Endothelial cell of umbilical vein (primary cell): Measurements from ENCODE around the gene JRKL. TPM values are rescaled to one million over a fixed set of nuclear protein-coding genes. Genes with fewer than 3 reads are reported as not detected.

Source experiments
- BruUV-seq: library from RNA; stranded (reverse); fragments of 400-500 nt; replicated peaks from 2 replicates; lab custom pipeline; 2021; lab: Mats Ljungman, UMichigan
- CTCF ChIA-PET: fragments of 300-600, 350-600 bp; sonication (Branson Sonifier 250); formaldehyde crosslinking; loops from one replicate; lab custom pipeline; 2021; ENCODE audit warnings: antibody characterized with exemption, inconsistent platforms; lab: Charles Lee
- POLR2A ChIA-PET: fragments of 300-600, 350-600 bp; sonication (Branson Sonifier 250); formaldehyde crosslinking; loops from one replicate; lab custom pipeline; 2021; ENCODE audit warnings: antibody characterized with exemption, inconsistent platforms; lab: Charles Lee
- DNase-seq: peaks from one replicate; pipeline ENCODE4 v3.0.0-alpha.2; 2011; ENCODE audit warnings: low read depth, low spot score
- FAIRE-seq: peaks from 2 replicates; lab custom pipeline; 2011; peaks lifted over from hg19 to GRCh38; lab: Jason Lieb, UNC
- H2AFZ ChIP-seq: 2 replicates; pipeline ENCODE4 v1.6.0; 2012; ENCODE audit warnings: low read depth, low read length, control low read depth, inconsistent platforms
- H3K27ac ChIP-seq: 2 replicates; pipeline ENCODE4 v1.5.1; 2011; ENCODE audit warnings: low read depth, mild to moderate bottlenecking, control low read depth, low read length, moderate library complexity; ENCODE audit not compliant: insufficient read depth
- H3K27me3 ChIP-seq, 2 experiments: 2 replicates each; pipeline versions ENCODE4 v1.6.0 to v1.6.1; 2011; ENCODE audit warnings: low read length in 2 of 2, mixed read lengths in 1 of 2; ENCODE audit not compliant: control insufficient read depth in 2 of 2, insufficient read depth in 2 of 2
- H3K36me3 ChIP-seq, 2 experiments: 2 replicates in 1 of 2; 3 replicates in 1 of 2; pipeline ENCODE4 v1.5.1; 2011; ENCODE audit warnings: low read length in 2 of 2, mild to moderate bottlenecking in 1 of 2, moderate library complexity in 1 of 2; ENCODE audit not compliant: control insufficient read depth in 2 of 2, insufficient read depth in 2 of 2; ENCODE audit errors: extremely low read depth in 1 of 2
- H3K4me1 ChIP-seq: 3 replicates; pipeline ENCODE4 v1.5.1; 2011; ENCODE audit warnings: mild to moderate bottlenecking, low read length; ENCODE audit not compliant: control insufficient read depth, insufficient read depth; ENCODE audit errors: extremely low read depth
- H3K4me2 ChIP-seq: 2 replicates; pipeline ENCODE4 v1.6.1; 2011; ENCODE audit warnings: low read length, control low read depth, mixed read lengths; ENCODE audit not compliant: insufficient read depth
- H3K4me3 ChIP-seq, 3 experiments: fragments of 200-600 bp in 1 of 3; sonication (generic), shearing (Covaris generic) in 1 of 3; replicated peaks in 1 of 3; 2 replicates each; pipeline ENCODE4 v1.5.1; 2011 to 2016; ENCODE audit warnings: control low read depth in 3 of 3, low read length in 3 of 3, mild to moderate bottlenecking in 2 of 3, inconsistent platforms in 1 of 3, low read depth in 1 of 3, moderate library complexity in 1 of 3; ENCODE audit not compliant: insufficient read depth in 1 of 3
- H3K79me2 ChIP-seq: 2 replicates; pipeline ENCODE4 v1.6.0; 2012; ENCODE audit warnings: low read length, inconsistent platforms; ENCODE audit not compliant: control insufficient read depth, insufficient read depth
- H3K9ac ChIP-seq: replicated peaks from 2 replicates; pipeline ENCODE3; 2011; ENCODE audit warnings: low read length, control low read depth; ENCODE audit not compliant: insufficient read depth; ENCODE audit errors: extremely low read depth
- H3K9me1 ChIP-seq: replicated peaks from 3 replicates; pipeline ENCODE4 v1.6.0; 2011; ENCODE audit warnings: mild to moderate bottlenecking, low read length; ENCODE audit not compliant: control insufficient read depth, insufficient read depth; ENCODE audit errors: extremely low read depth
- H3K9me3 ChIP-seq: replicated peaks from 2 replicates; pipeline ENCODE4 v1.5.1; 2012; ENCODE audit warnings: low read length, inconsistent platforms; ENCODE audit not compliant: control insufficient read depth, insufficient read depth
- H4K20me1 ChIP-seq: replicated peaks from 2 replicates; pipeline ENCODE3; 2011; ENCODE audit warnings: mild to moderate bottlenecking, low read length; ENCODE audit not compliant: control insufficient read depth, insufficient read depth; ENCODE audit errors: extremely low read depth
- CTCF ChIP-seq, 2 donors: IDR thresholded peaks; 1 replicate in 1 of 2; 2 replicates in 1 of 2; pipeline ENCODE4 v1.5.1; 2011; ENCODE audit warnings: low read length in 2 of 2, mild to moderate bottlenecking in 2 of 2, moderate library complexity in 2 of 2, control low read depth in 1 of 2, inconsistent platforms in 1 of 2, low read depth in 1 of 2; ENCODE audit not compliant: insufficient read depth in 1 of 2; ENCODE audit errors: extremely low read depth in 1 of 2
- EZH2 ChIP-seq: IDR thresholded peaks from 2 replicates; pipeline ENCODE4 v1.6.1; 2012; ENCODE audit warnings: borderline replicate concordance, low read depth, mild to moderate bottlenecking, moderate library complexity, low read length, inconsistent platforms; ENCODE audit not compliant: severe bottlenecking
- FOS ChIP-seq: IDR thresholded peaks from 2 replicates; pipeline ENCODE4 v1.6.1; 2011; ENCODE audit warnings: mild to moderate bottlenecking, low read length, moderate library complexity, borderline replicate concordance; ENCODE audit not compliant: insufficient read depth
- GATA2 ChIP-seq: IDR thresholded peaks from 2 replicates; pipeline ENCODE4 v1.7.0; 2011; ENCODE audit warnings: low read depth, mild to moderate bottlenecking, moderate library complexity, mixed read lengths, low read length; ENCODE audit not compliant: insufficient read length, insufficient read depth
- JUN ChIP-seq: IDR thresholded peaks from 2 replicates; pipeline ENCODE4 v1.6.1; 2011; ENCODE audit warnings: borderline replicate concordance, low read depth; ENCODE audit not compliant: insufficient read length, insufficient read depth
- MAX ChIP-seq: IDR thresholded peaks from 2 replicates; pipeline ENCODE4 v1.6.1; 2011; ENCODE audit not compliant: insufficient read depth, insufficient read length
- MYC ChIP-seq: IDR thresholded peaks from one replicate; pipeline ENCODE4 v1.6.1; 2011; ENCODE audit warnings: mild to moderate bottlenecking, low read depth, low read length
- POLR2A ChIP-seq: IDR thresholded peaks from 2 replicates; pipeline ENCODE4 v1.6.1; 2012; ENCODE audit warnings: low read depth, mild to moderate bottlenecking, control low read depth, low read length
- POLR2AphosphoS5 ChIP-seq: IDR thresholded peaks from 2 replicates; pipeline ENCODE4 v1.6.1; 2012; ENCODE audit warnings: low read depth, mild to moderate bottlenecking, control low read depth, low read length, moderate library complexity; ENCODE audit not compliant: insufficient read depth
- dilution Hi-C: fragments of 300-500 bp; cut with MboI; formaldehyde crosslinking; loops from one replicate; pipeline ENCODE4 v1.15.0; 2019; ENCODE audit warnings: low sequenced_read_pairs; ENCODE audit not compliant: extremely low pct_ligation_motif_present
- intact Hi-C: fragments of 100-400 bp; cut with micrococcal nuclease; formaldehyde crosslinking; loops from one replicate; pipeline ENCODE4 v1.10.0; 2022
- polyA plus RNA-seq, 4 experiments: library from polyadenylated mRNA; depleted of rRNA in 3 of 4; stranded (reverse) in 3 of 4; unstranded in 1 of 4; fragments of >200 nt; gene quantifications; 2 replicates each; pipeline versions ENCODE4 v1.2.1 to v1.2.3, GENCODE V29; 2011 to 2012; ENCODE audit warnings: missing spikeins in 1 of 4
- total RNA-seq: library from RNA; stranded (reverse); gene quantifications from 2 replicates; pipeline ENCODE4 v1.2.3, GENCODE V29; 2021

JRKL gene
- total and polyA plus RNA-seq, 2 donors (not counting 3 experiments of a cell fraction or from before 2014, with no cell fraction given), result 1.4 to 7.6 TPM

GRCh38 chr11:96365493-96365892, 24.3 kb upstream of the JRKL start:
- Histone ChIP-seq H3K4me2 (no peak overlapping the region), H2AFZ (no peak overlapping the region), H3K9ac (no peak overlapping the region), H3K4me3 (no peak overlapping the region), H3K79me2 (no peaks in the 10 kb centered on the region), H3K9me3 (no peaks in the 10 kb centered on the region), H3K27me3 (no peaks in the 10 kb centered on the region), H3K4me1 (no peaks in the 10 kb centered on the region), H3K27ac (no peak overlapping the region), H3K9me1 (no peaks in the 10 kb centered on the region), H4K20me1 (no peaks in the 10 kb centered on the region), H3K36me3 (peaks cover 0 to 5% of the 10 kb centered on the region in 2 experiments)
- POLR2A ChIA-PET, result no interaction called here
- TF ChIP-seq FOS (no peak), POLR2A (no peak), JUN (no peak), MYC (no peak), EZH2 (no peak), GATA2 (no peak), MAX (no peak)
- FAIRE-seq, result no peak
- CTCF ChIA-PET, result interaction anchor here (0.6 to 1.1 kb wide), 6 partner anchors 28 to 529 kb away, joined by 3 to 4 read pairs (median 3); no protein-coding TSS in a partner anchor
- dilution Hi-C loops (no loop called here), intact Hi-C loops (no loop called here)
- no TSS peak for BruUV-seq
- DNase-seq, result no peak

- dilution Hi-C loops (no loop called here), intact Hi-C loops (no loop called here)
- DNase-seq (no peak), FAIRE-seq (no peak)
- no peaks in the 10 kb centered on the region for H3K9me3 ChIP-seq
- no peak overlapping the region for H3K9ac ChIP-seq
- ChIA-PET POLR2A (no interaction called here), CTCF (interaction anchor here (0.6 to 1.1 kb wide), 5 partner anchors 59 to 530 kb away, joined by 3 to 4 read pairs (median 3); no protein-coding TSS in a partner anchor)
- no peak overlapping the region for H3K4me2 ChIP-seq
- no TSS peak for BruUV-seq
- H3K9me1 ChIP-seq, result no peaks in the 10 kb centered on the region
- H3K4me1 ChIP-seq, result no peaks in the 10 kb centered on the region
- no peaks in the 10 kb centered on the region for H3K27me3 ChIP-seq
- no peak overlapping the region for H3K4me3 ChIP-seq
- TF ChIP-seq FOS (no peak), MYC (no peak), POLR2AphosphoS5 (no peak), POLR2A (no peak), JUN (no peak), CTCF (IDR thresholded peaks at IDR 0.05; ENCODE audit: extremely low read depth in 1 of 2, insufficient read depth in 1 of 2, low read depth in 1 of 2, low read length in 2 of 2) (no peak), GATA2 (no peak), MAX (no peak), EZH2 (no peak)
- no peaks in the 10 kb centered on the region for H3K79me2 ChIP-seq
- peaks cover 0 to 5% of the 10 kb centered on the region in 2 experiments for H3K36me3 ChIP-seq
- H4K20me1 ChIP-seq, result no peaks in the 10 kb centered on the region
- no peak overlapping the region for H3K27ac ChIP-seq
- no peak overlapping the region for H2AFZ ChIP-seq
Observed at GRCh38 chr11:96366024-96366423, 23.8 kb upstream of the JRKL start.
